Measurements from ENCODE around the gene KCNK18. TPM values are rescaled to one million over a fixed set of nuclear protein-coding genes. Genes with fewer than 3 reads are reported as not detected.
"Not testable (repeated sequence)": the region's sequence is repeated elsewhere in the genome, so short reads cannot be mapped to it uniquely, and the experiment has no call there.

Gene KCNK18
- total RNA-seq, 2 donors from 2014 or later: not detected

GRCh38 chr10:117184296-117184695 lies 13.0 kb upstream of the KCNK18 start:
- H3K36me3 Mint-ChIP-seq (ENCODE audit: low read depth): no peaks in the 10 kb centered on the region
- DNase-seq: no peak
- ATAC-seq: no peak
- H3K27ac Mint-ChIP-seq: no peak overlapping the region
- H3K9me3 ChIP-seq (ENCODE audit: control insufficient read depth, low read length, poor library complexity, severe bottlenecking): no peaks in the 10 kb centered on the region
- H3K4me1 Mint-ChIP-seq: peaks cover 2% of the 10 kb centered on the region
- peaks cover 36% of the 10 kb centered on the region for H3K27me3 Mint-ChIP-seq
- no peak overlapping the region for H3K4me3 Mint-ChIP-seq

GRCh38 chr10:117184821-117185220 lies 12.5 kb upstream of the KCNK18 start:
- no peak for DNase-seq
- ATAC-seq: no peak
- H3K36me3 Mint-ChIP-seq (ENCODE audit: low read depth): no peaks in the 10 kb centered on the region
- peaks cover 2% of the 10 kb centered on the region for H3K4me1 Mint-ChIP-seq
- H3K4me3 Mint-ChIP-seq: no peak overlapping the region
- no peak overlapping the region for H3K27ac Mint-ChIP-seq
- H3K27me3 Mint-ChIP-seq: peaks cover 35% of the 10 kb centered on the region
- no peaks in the 10 kb centered on the region for H3K9me3 ChIP-seq (ENCODE audit: control insufficient read depth, low read length, poor library complexity, severe bottlenecking)

- not testable (repeated sequence) for H3K36me3 Mint-ChIP-seq (ENCODE audit: low read depth); ATAC-seq; H3K4me3 Mint-ChIP-seq; H3K4me1 Mint-ChIP-seq; H3K9me3 ChIP-seq (ENCODE audit: control insufficient read depth, low read length, poor library complexity, severe bottlenecking); H3K27ac Mint-ChIP-seq; DNase-seq
- H3K27me3 Mint-ChIP-seq: peaks cover 26% of the 10 kb centered on the region
Observed at GRCh38 chr10:117185817-117186216, 11.5 kb upstream of the KCNK18 start.

DNA sequence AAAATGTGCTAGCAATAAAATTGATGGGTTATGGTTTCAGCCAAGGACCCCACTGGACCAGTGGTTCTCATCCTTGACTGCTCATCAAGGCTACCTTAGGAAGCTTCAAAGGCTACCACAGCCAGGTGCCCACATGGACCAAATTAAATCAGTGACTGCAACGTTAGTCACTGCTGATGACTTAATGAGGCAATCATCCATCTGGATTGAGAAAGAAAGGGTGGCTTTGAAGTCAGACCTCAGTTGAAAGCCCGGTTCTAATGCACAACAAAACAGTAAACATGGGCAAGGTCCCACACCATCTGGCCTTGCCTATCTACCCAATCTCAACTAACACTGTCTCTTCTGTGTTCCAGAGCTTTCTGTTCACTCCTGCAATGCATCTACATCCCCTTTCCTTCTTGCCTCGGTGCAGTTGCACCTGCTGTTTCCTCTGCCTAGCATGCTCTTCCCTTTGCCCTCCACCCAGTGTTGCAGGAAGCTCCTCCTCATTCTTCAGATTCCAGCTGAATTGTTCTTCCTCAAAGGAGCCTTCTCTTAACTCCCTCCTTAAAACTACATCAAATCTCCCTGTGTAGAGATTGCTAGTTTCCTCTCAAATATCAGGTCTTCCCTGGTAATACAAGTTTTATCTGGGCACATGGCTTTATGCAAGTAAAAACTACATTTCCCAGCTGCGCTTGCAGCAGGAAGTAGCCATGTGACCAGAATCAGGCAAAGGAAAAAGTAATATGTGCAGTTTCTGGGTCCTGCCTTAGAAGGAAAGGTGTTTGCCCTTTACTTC lies 10.3 kb upstream of the KCNK18 start:
- H3K4me3 Mint-ChIP-seq: no peak overlapping the region
- peaks cover 19% of the 10 kb centered on the region for H3K27me3 Mint-ChIP-seq
- H3K36me3 Mint-ChIP-seq (ENCODE audit: low read depth): no peaks in the 10 kb centered on the region
- DNase-seq (no peak), ATAC-seq (no peak)
- H3K9me3 ChIP-seq (ENCODE audit: control insufficient read depth, low read length, poor library complexity, severe bottlenecking): no peaks in the 10 kb centered on the region
- H3K27ac Mint-ChIP-seq: no peak overlapping the region
- H3K4me1 Mint-ChIP-seq: peaks cover 2% of the 10 kb centered on the region

GRCh38 chr10:117188371-117188770 lies 8.9 kb upstream of the KCNK18 start:
- H3K27ac Mint-ChIP-seq: no peak overlapping the region
- no peak overlapping the region for H3K4me3 Mint-ChIP-seq
- peaks cover 13% of the 10 kb centered on the region for H3K27me3 Mint-ChIP-seq
- ATAC-seq (no peak), DNase-seq (no peak)
- H3K9me3 ChIP-seq (ENCODE audit: control insufficient read depth, low read length, poor library complexity, severe bottlenecking): no peaks in the 10 kb centered on the region
- no peaks in the 10 kb centered on the region for H3K36me3 Mint-ChIP-seq (ENCODE audit: low read depth)
- peaks cover 2% of the 10 kb centered on the region for H3K4me1 Mint-ChIP-seq

GRCh38 chr10:117189557-117189956 lies 7.7 kb upstream of the KCNK18 start:
- peaks cover 2% of the 10 kb centered on the region for H3K4me1 Mint-ChIP-seq
- H3K27ac Mint-ChIP-seq: no peak overlapping the region
- ATAC-seq (no peak), DNase-seq (no peak)
- no peaks in the 10 kb centered on the region for H3K36me3 Mint-ChIP-seq (ENCODE audit: low read depth)
- no peaks in the 10 kb centered on the region for H3K9me3 ChIP-seq (ENCODE audit: control insufficient read depth, low read length, poor library complexity, severe bottlenecking)
- H3K4me3 Mint-ChIP-seq: no peak overlapping the region
- H3K27me3 Mint-ChIP-seq: peaks cover 10% of the 10 kb centered on the region

DNA sequence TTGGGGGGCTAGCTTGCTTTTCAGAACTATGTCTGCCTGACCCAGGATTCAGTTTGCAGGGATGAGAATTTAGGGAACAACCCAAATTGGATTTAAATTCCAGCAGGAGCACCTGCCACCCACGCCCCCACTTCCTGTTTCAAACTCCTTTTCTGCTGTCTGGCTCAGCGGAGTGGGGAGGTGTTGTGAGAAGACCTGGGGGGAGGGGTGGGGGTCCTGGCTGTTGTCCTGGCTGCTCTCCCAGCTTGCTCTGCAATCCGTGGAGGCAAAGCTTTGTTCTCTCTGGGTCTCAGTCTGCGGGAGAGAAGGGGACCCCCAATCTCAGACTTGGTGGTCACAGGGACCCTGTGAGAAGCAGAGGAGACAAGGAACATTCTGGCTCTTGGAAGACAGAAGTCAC lies 799 bp downstream of the KCNK18 start:
- H3K9me3 ChIP-seq (ENCODE audit: control insufficient read depth, low read length, poor library complexity, severe bottlenecking): no peaks in the 10 kb centered on the region
- Mint-ChIP-seq H3K27ac (no peak overlapping the region), H3K4me1 (no peaks in the 10 kb centered on the region), H3K36me3 (ENCODE audit: low read depth) (no peaks in the 10 kb centered on the region), H3K27me3 (peaks cover 40% of the 10 kb centered on the region), H3K4me3 (no peak overlapping the region)
- ATAC-seq (no peak), DNase-seq (no peak)

GRCh38 chr10:117201826-117202225 lies 4.5 kb downstream of the KCNK18 start:
- Mint-ChIP-seq H3K27ac (no peak overlapping the region), H3K27me3 (peaks cover 41% of the 10 kb centered on the region), H3K4me3 (no peak overlapping the region), H3K4me1 (no peaks in the 10 kb centered on the region), H3K36me3 (ENCODE audit: low read depth) (no peaks in the 10 kb centered on the region)
- DNase-seq (no peak), ATAC-seq (no peak)
- no peaks in the 10 kb centered on the region for H3K9me3 ChIP-seq (ENCODE audit: control insufficient read depth, low read length, poor library complexity, severe bottlenecking)

DNA sequence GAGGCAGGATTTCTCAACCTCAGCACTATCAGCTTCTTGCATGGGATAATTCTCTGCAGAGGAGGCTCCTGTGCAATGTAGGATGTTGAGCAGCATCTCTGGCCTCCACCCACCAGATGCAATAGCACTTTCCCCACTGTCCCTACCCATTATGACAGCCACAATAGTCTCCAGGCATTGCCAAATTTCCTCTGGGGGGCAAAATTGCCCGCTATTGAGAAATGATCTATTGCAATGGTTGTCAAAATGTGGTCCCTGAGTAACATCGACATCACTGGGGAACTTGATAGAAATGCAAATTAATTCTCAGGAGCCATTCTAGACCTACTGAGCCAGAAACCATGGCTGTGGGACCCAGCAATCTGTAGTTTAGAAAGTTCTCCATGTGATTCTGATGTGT lies 7.0 kb downstream of the KCNK18 start:
- DNase-seq (no peak), ATAC-seq (no peak)
- H3K9me3 ChIP-seq (ENCODE audit: control insufficient read depth, low read length, poor library complexity, severe bottlenecking): no peaks in the 10 kb centered on the region
- H3K4me1 Mint-ChIP-seq: no peaks in the 10 kb centered on the region
- H3K27me3 Mint-ChIP-seq: peaks cover 44% of the 10 kb centered on the region
- no peaks in the 10 kb centered on the region for H3K36me3 Mint-ChIP-seq (ENCODE audit: low read depth)
- no peak overlapping the region for H3K4me3 Mint-ChIP-seq
- no peak overlapping the region for H3K27ac Mint-ChIP-seq

GRCh38 chr10:117212176-117212575 lies 14.9 kb downstream of the KCNK18 start:
- peaks cover 53% of the 10 kb centered on the region for H3K27me3 Mint-ChIP-seq
- no peak for DNase-seq
- no peak overlapping the region for H3K4me3 Mint-ChIP-seq
- H3K9me3 ChIP-seq (ENCODE audit: control insufficient read depth, low read length, poor library complexity, severe bottlenecking): no peaks in the 10 kb centered on the region
- H3K36me3 Mint-ChIP-seq (ENCODE audit: low read depth): no peaks in the 10 kb centered on the region
- no peaks in the 10 kb centered on the region for H3K4me1 Mint-ChIP-seq
- no peak overlapping the region for H3K27ac Mint-ChIP-seq
- no peak for ATAC-seq

GRCh38 chr10:117214401-117214800 lies 17.1 kb downstream of the KCNK18 start:
- Mint-ChIP-seq H3K36me3 (ENCODE audit: low read depth) (no peaks in the 10 kb centered on the region), H3K27me3 (peaks cover 56% of the 10 kb centered on the region), H3K27ac (no peak overlapping the region), H3K4me1 (no peaks in the 10 kb centered on the region), H3K4me3 (no peak overlapping the region)
- ATAC-seq (no peak), DNase-seq (no peak)
- no peaks in the 10 kb centered on the region for H3K9me3 ChIP-seq (ENCODE audit: control insufficient read depth, low read length, poor library complexity, severe bottlenecking)

- H3K27me3 Mint-ChIP-seq: peaks cover 49% of the 10 kb centered on the region
Observed at GRCh38 chr10:117215079-117215478, 17.8 kb downstream of the KCNK18 start.

DNA sequence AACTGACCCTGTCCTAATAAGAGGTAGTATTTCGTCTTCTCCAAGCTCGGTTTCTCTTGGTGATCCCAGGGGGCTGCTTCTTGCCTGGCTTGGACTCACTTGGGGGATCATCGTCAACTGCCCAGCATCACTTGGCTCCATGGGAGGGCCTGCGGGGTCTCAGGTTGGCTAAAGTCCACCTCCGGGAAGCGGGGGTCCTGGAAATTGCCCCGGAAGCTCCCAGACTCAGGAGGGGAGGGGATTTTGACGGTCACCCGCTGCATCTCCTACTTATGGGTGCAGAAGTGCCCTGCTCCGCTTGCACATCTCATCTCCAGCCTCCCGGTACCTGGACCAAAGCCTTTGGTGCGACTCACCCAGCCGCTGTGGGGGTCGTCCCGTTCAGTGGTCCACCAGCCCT lies 18.7 kb downstream of the KCNK18 start:
- peak overlapping the region; percentile 82 for H3K4me3 Mint-ChIP-seq

More at GRCh38 chr10:117215079-117215478, 17.8 kb downstream of the KCNK18 start:
- DNase-seq (no peak), ATAC-seq (no peak)
- no peaks in the 10 kb centered on the region for H3K9me3 ChIP-seq (ENCODE audit: control insufficient read depth, low read length, poor library complexity, severe bottlenecking)
- no peaks in the 10 kb centered on the region for H3K4me1 Mint-ChIP-seq
- H3K36me3 Mint-ChIP-seq (ENCODE audit: low read depth): no peaks in the 10 kb centered on the region
- no peak overlapping the region for H3K4me3 Mint-ChIP-seq
- H3K27ac Mint-ChIP-seq: no peak overlapping the region

GRCh38 chr10:117216611-117217195 lies 19.4 kb downstream of the KCNK18 start:
- H3K27me3 Mint-ChIP-seq: peaks cover 54% of the 10 kb centered on the region
- H3K4me3 Mint-ChIP-seq: peak overlapping the region; percentile 82

More for the DNA sequence above, 18.7 kb downstream of the KCNK18 start:
- no peaks in the 10 kb centered on the region for H3K9me3 ChIP-seq (ENCODE audit: control insufficient read depth, low read length, poor library complexity, severe bottlenecking)
- H3K27me3 Mint-ChIP-seq: peaks cover 51% of the 10 kb centered on the region
- no peaks in the 10 kb centered on the region for H3K36me3 Mint-ChIP-seq (ENCODE audit: low read depth)
- no peaks in the 10 kb centered on the region for H3K4me1 Mint-ChIP-seq
- DNase-seq: no peak
- no peak for ATAC-seq
- peak overlapping the region; percentile 67 for H3K27ac Mint-ChIP-seq

More at GRCh38 chr10:117216611-117217195, 19.4 kb downstream of the KCNK18 start:
- ATAC-seq (peak; percentile 90), DNase-seq (peak; percentile 47 to 67 (median 65))
- H3K27ac Mint-ChIP-seq: peak overlapping the region; percentile 67
- no peaks in the 10 kb centered on the region for H3K9me3 ChIP-seq (ENCODE audit: control insufficient read depth, low read length, poor library complexity, severe bottlenecking)
- no peaks in the 10 kb centered on the region for H3K4me1 Mint-ChIP-seq
- H3K36me3 Mint-ChIP-seq (ENCODE audit: low read depth): no peaks in the 10 kb centered on the region
